GM19395 (cell line): ENCODE results near the gene CCDC88C.
"Not testable (repeated sequence)": the region's sequence is repeated elsewhere in the genome, so short reads cannot be mapped to it uniquely, and the experiment has no call there.

Experiments used
- ATAC-seq: cut with Tn5 transposase; IDR thresholded peaks from one replicate; pipeline ENCODE4 v1.9.1; 2021; ENCODE audit warnings: mild to moderate bottlenecking, moderate library complexity; ENCODE audit not compliant: unreplicated experiment

Gene CCDC88C

DNA sequence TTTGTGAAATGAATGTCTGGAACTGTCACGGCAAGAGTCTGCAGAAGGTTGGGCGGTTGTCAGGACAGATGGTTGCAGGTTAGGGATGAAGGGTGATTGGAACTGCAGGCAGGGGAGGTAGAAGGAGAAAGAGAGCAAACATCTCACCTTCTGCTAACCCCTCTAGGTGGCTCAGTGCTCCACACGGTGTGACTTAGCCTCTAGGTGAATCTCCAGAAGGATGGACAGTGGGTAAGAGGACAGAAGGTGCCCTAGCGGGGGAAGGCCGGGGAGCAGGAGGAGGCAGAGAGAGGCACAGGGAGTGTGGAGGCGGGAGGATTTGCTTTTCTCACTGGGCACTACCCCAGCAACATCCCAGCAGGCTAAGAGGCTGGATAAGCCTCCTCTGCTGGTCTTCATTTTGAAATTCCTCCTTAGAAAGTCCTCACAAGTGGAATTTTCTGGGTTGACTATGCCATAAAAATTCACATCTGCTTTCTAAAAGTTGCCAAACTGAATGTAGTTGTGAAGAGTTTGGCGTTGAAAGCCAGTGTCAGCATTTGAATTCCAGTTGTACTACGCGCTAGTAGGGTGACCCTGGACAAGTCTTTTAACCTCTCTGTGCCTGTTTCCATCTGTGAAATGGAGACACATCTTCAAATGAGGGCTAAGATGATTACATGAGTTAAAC, 162.5 kb downstream of the CCDC88C start:
- no peak for ATAC-seq

DNA sequence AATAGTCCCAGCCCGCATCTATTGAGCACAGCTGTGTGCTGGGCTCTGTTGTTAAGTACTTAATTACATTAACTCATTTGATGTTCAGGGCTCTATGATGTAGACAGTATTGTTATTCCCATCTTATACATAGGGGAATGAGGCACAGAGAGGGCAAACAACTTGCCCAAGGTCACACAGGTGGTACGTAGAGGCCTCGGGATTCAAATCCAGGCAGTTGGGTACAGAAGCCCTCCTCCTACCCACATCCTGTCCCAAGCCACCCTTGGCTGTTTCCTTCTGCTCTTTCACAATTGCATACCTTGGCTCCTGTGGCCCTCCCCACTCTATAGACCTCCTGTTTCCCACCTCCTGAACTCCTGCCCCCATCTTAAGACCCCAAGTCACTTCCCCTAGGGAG, 163.2 kb downstream of the CCDC88C start:
- ATAC-seq: no peak

DNA sequence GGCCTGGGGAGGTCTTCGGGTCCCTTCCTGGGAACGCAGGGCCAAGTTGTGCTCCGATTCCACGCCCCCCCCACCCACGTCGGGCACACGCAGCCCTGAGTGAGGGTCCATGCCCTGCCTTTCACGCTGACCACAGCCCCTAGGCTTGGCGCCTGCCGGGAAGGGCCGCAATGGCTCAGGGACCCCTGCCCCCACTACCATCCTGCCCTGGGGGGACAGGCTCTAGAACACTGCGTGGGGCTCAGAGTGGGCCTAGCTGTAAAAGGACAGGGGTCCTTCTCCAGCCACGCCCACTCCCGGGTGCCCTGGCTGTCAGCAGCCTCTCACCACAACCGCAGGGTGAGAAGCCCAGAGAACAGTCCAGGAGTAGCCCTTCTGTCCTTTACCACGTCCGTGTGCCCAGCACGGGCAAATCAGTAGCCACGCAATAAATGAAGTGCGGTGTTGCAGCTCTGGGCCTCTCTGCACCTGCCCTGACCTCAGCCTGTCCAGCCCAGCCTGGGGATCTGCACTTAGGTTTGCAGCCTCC, 163.8 kb downstream of the CCDC88C start:
- ATAC-seq: no peak

DNA sequence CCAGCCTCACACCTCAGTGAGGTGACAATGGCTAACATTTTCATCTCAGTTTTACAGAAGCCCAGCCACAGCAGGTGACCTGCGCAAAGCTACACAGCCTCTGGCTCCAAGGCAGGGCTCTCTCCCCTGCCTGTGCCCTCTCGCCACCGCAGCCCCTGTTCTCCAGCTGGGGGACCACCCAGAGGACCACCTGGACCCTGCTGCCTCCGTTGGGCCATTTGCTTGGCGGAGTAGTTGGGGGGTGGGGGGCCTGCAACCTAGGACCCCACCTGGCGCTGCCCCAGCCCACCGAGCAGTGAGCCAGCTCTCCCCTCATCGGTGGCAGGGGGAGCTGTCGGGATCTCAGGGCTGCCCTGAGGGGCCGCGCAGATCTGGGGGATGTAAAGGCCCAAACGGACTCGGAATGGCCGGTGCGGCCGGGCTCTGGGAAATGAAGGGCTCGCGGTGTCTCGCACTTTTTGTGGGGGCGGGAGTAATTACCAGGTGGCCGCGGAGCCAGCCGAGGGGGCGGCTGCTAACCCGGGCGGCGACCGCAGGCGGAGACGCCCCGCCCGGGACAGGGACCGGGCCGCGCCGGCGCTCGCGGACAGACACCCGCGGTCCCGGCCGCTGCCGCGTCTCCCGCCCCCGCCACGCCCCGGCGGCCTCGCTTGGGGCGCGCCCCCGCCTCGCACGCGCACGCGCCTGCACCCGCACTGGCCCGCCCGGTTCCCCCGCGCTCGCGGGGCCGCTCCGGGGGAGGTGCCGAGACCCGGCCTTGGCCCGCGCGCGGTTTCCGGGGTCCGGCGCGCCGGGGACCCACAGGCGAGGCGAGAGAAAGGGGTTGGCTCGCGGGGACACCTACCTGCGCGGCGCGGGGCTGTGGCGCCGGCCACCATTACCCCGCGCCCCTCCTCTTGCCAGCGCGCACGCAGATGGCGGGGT, 164.5 kb downstream of the CCDC88C start:
- no peak for ATAC-seq

DNA sequence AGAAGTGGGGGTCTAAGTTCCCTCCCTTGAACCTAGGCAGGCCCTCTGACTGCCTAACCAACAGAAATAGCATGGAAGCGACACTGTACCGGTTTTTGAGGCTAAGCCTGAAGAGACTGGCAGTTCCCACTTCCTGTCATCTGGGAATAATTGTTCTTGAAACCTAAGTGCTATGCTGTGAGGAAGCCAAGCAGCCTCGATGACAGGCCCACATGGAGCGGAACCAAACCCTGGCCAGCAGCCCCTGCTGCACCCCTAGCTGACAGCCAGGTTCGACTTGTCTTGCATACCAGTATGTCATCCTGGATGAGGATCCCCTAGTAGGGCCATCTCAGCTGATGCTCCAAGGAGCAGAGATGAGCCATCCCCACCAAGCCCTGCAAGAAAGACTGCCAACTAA, 166.7 kb downstream of the CCDC88C start:
- ATAC-seq: no peak

DNA sequence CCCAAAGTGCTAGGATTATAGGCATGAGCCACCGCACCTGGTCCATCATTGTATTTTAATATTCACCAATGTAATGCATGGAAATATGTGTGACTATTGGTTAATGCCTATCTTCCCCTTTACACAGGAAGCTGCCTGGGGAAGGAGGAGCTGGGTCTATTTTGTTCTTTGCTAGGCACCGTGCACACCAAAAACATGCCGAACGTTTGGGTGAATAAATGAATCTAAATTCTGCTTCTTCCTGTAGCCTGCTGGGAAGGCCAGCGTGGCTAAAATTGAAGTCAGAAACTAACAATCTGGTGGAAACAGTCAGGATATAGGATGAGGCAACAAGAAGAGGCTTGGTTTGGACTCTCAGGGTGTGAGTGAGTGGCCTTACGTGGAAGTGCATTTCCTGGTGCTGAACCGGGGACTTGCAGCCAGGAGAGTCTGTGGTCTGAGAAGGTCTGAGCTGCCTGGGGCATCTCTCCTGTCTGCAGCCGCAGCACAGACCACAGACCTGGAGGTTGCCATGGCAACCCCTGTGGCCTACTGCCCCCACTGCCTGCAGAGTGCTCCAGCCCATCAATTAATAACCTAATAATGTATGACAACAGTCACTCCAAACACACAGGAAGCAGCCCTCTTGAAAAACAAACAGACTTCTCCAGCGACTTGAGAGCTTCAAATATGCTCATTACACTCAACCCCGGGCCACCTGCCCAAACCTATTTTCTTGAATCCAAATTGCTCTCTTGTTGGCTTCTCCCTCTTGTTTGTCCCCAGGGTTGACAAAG, 167.6 kb downstream of the CCDC88C start:
- peak; percentile 82 for ATAC-seq

DNA sequence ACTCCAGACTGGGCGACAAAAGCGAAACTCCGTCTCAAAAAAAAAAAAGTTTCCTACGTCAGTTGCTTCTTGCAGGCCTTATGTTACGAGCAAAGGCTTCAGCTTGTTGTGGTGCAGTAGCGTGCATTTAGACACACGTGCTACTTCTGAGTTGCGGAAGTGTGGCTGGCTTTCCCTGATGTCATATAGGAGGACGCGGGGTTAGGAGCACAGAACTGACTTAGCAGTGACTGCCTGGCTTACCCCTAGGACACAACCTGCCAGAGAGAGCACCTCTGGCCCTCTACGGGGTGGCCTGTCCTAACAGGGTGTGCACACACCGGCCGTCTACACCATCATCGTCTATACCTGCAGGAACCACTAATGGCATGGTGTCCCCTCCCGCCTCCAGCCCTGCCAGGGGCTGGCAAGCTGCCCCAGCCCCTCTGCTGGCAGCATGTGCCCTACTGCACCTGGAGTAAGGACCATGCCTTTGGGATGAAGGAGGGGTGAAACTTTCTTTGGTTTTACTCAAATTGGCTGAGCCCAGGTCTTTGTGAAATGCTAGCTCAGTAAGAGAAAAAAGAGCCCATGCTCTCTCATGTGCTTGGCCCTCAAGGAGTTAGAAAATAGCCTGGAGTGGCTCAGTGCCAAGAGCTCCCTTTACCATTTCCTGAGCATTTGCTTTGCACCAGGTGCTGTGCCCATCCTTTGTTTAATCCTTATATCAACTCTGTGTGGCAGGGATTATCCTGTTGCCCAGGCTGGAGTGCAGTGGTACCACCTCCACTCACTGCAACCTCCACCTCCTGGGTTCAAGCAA, 171.4 kb downstream of the CCDC88C start:
- no peak for ATAC-seq

DNA sequence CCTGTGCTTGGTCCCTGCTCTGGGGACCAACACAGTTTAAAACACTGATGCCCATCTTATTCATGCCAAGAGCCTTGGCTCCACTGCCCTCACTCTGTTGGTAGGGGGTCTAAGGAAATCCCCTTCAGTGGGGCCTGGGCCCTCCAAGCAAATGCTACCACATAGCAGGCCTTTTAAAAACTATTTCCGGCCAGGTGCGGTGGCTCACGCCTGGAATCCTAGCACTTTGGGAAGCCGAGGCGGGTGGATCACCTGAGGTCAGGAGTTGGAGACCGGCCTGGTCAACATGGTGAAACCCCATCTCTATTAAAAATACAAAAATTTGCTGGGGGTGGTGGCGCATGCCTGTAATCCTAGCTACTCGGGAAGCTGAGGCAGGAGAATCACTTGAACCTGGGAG, 172.0 kb downstream of the CCDC88C start:
- not testable (repeated sequence) for ATAC-seq

DNA sequence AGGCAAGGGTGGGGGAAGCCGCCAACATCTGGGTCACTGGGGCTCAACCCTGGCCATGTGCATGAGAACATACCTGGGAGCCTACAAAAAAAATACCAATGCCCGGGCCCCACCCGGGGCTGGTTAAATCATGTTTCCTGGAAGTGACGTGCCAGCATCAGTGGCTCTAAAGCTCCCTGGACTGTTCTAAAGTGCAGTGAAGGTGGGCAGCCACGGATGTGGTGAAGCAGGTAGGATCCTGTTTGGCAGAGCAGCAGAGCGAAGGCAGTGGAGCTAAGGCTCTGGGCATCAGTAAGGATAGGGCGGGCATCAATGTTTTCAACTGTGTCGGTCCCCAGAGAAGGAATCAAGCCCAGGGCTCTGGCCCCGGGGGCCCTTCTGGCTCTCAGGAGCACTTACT, 172.6 kb downstream of the CCDC88C start:
- no peak for ATAC-seq

DNA sequence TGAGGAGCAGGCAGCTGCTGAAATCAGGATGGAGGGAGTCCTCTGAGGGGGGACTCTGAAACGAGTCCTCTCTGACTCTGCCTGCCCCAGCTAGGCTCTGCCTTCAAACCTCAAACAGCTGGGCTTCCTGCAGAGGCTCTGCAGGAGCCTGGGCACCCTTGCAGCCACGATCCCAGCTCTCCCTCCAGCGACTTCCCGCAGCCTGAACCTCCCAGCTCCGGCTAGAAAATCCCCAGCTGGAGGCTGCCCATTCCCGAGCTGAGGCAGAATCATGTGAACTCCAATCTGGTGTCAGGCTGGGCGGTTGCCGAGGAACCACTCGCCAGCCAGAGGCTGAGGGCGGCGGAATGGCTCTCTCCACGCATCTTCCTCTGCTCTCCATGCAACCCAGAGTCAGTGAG, 173.1 kb downstream of the CCDC88C start, which contains the start of gene GPR68:
Gene GPR68, minus strand, starts transcription at position 204 of the 401 bp plus-strand sequence. CDS start 9,654 bp downstream, outside the sequence.
- no peak for ATAC-seq

DNA sequence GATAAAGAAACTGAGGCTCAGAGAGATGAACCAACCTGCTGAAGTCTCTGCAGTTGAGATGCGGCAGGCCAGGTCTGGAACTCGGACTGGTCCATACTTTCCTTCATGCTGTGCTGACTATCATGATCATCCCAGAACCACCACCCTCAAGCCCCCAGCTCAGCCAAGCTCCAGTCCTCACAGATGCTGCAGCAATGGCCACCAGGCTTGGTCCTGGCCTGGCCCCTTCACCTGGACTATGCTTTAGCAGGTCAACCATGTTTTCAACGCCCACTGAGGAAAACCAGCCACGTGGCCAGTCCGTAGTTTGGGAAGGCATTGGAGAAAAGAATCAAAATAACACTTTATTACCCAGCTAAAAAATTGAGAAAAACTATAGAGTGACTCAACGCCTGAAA, 174.5 kb downstream of the CCDC88C start:
- ATAC-seq: peak; percentile 2

DNA sequence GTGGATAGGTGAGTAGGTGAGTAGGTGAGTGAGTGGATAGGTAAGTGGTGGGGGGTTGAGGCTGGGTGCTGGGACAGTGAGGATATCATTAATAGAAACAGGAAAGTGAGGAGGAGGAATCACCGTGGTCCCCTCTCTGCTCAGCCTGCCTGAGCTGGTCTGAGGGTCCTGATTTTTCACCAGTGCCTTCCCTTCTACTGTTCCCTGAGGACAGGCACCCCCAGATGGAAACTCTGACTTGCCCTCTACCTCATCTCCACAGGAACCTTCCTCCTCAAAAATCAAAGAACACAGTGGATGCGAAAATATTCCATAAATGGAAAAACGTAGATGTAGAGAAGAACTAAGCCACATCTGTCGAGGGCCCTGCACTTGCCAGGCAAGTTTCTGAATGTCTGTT, 175.0 kb downstream of the CCDC88C start:
- no peak for ATAC-seq

DNA sequence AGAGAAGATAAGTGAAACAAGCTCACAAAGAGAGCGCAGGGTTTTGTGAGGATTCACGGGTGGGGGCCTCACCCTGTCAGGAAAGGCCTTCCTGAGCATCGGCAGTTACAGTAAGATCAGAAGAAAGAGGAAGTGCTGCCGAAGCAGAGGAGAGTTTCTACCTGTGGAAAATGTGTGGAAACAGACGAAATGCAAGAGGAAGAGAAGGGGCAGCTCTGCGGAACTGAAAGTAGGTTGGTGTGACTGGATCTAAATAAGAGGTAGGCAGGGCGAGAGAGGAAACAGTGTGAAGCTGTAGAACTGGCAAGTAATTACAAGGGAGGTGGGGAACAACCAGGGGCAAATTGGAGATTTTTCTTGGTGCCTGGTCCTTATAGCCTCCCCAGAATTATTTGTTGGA, 175.8 kb downstream of the CCDC88C start:
- ATAC-seq: peak; percentile 83

DNA sequence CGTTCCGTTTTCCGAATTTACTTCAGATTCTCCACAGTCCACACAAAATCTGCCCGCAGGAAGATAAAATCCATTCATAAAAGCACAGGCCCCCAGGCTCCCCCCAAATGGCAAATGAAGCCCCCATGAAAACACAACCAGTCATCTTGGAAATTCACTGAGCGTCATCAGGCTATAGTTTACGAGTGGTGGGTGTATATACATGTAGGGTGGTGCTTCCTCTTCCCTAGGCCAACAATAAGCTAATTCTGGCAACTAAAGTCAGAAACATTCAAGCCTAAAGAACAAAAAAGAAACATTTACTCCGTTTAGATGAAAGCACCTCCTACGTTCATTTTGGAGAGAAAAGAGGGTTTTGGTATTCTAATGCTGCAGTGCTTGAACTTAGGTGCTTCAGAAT, 179.0 kb downstream of the CCDC88C start:
- ATAC-seq: no peak

DNA sequence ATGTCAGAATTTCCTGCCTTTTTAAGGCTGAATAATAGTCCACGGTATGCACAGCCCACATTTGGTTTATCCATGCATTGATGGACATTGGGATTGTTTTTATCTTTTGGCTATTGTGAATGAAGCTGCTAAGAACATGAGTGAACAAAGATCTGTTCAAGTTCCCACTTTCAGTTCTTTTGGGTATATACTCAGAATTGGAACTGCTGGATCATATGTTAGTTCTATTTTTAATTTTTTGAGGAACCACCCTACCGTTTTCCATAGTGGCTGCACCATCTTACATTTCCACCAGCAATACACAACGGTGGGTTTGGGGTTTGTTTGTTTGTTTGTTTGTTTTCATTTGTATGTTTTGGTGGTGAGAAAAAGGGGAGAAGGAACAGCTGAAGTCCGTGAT, 179.5 kb downstream of the CCDC88C start:
- ATAC-seq: no peak

DNA sequence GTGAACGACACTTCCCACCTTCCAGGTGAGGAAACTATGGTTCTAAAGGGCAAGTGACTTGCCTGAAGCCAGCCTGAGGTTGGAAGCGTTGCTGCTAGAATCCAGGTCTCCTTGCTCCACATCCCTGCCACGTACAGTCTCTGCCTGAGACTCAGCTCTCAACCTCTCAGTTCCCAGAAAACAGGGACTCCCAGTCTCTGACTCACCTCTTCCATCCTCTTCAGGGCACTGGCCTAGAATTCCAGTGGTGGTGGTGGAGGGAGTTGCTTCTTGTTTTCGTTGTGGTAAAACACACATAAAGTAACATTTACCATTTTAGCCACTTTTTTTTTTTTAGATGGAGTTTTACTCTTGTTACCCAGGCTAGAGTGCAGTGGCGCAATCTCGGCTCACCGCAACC, 180.4 kb downstream of the CCDC88C start:
- no peak for ATAC-seq

DNA sequence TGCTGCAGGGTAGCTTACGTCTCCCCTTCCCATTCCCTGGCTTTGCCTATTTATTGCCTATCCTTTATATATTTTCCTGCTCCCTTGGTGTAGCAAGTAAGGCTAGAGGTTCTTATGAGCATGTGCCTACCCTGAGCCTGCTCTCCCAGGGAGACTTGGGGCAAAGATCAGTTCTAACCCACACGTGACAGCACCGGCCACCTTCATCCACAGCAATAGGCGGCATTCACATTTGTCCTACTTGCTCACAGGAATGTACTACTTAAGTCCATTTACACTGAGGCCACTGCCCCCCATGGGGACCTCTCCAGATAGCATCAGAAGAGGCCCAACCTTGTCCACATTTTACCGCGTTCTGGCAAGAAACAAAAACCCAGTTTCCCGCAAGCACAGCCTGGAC, 181.8 kb downstream of the CCDC88C start:
- ATAC-seq: no peak

DNA sequence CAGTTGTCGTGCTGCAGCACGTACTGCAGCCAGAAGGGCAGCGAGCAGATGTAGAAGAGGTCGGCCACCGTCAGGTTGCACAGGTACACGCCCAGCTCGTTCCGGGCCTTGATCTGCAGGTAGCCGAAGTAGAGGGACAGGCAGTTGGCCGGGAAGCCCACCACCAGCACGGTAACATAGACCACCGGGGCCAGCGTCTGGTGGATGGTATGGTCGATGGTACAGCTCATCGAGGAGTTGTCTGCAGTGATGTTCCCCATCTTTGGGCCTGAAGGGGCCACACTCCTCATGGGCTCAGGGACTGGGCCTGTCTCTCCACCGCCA, 182.9 kb downstream of the CCDC88C start:
- ATAC-seq: no peak

DNA sequence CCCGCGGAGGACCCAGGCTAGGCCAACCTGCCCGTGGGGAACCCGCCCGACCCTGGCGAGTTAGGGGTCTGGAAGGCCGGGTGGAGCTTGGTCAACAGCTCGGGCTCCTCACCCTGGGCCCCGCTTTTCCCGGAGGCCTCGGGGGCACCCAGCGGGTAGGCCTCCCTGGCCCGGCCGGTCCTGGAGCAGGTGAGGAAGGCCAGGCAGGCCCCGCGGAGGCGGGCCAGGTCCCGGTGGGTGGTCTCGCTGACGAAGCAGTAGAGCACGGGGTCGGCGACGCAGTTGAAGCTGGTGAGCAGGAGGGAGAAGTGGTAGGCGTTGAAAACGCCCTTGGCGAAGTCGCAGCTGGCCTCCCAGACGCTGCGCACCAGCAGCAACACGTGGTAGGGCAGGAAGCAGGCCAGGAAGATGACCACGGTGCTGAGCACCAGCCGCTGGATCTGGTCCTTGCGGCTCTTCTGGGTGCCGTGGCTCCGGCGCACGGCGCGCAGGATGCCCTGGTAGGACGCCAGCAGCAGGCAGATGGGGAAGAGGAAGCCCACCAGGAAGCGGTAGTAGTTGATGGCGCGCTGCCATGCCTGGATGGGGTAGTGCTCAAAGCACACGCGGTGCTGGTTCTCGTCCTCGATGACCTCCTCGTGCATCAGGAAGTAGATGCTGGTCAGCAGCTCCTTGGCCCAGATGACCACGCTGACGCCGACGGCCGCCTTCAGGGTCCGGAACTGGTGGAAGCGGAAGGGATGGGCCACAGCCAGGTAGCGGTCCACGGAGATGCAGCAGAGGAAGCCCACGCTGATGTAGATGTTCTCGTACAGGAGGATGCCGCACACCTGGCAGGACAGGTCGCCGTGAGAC, 183.5 kb downstream of the CCDC88C start:
- no peak for ATAC-seq

DNA sequence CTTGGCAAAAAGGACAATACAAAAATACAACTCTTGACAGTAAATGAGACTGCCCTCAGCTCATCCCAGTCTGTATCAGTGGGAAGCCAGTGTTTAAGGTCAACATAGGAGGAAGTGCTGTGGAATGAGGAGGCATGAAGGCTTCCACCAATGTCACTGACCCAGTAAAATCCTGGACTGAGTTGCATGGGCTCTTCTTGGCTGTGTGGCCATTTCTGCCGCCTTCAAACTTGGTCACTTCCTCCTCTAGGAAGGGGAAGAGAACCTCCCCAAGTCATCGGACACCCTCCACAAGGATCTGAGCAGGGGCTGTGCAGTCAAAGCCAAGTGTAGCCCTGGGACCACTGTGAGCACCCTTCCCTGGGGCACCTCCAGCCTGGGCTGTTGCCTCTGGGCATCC, 185.0 kb downstream of the CCDC88C start:
- no peak for ATAC-seq
